T-helper 1 cell treated with Interleukin-12 subunit alpha and Interleukin-12 subunit beta and Interleukin-4 antibody, amounts not matched to agents 30 μg/mL and 1 μg/mL, for 36 hours (primary cell): ENCODE measurements around the gene GCH1.
A peak's percentile ranks its signal among the peaks of the same experiment; 100 is the strongest.

ENCODE experiments used
- H3K27ac Mint-ChIP-seq: one replicate; pipeline ENCODE4 v1.8.0; 2021; ENCODE audit warnings: mild to moderate bottlenecking, mixed read lengths
- H3K27me3 Mint-ChIP-seq: one replicate; pipeline ENCODE4 v1.8.0; 2021; ENCODE audit warnings: low read depth, mixed read lengths
- H3K36me3 Mint-ChIP-seq: one replicate; pipeline ENCODE4 v1.8.0; 2021; ENCODE audit warnings: low read depth, mixed read lengths
- H3K4me1 Mint-ChIP-seq: one replicate; pipeline ENCODE4 v1.8.0; 2021; ENCODE audit warnings: low read depth, mixed read lengths
- H3K4me3 Mint-ChIP-seq: one replicate; pipeline ENCODE4 v1.8.0; 2021; ENCODE audit warnings: mild to moderate bottlenecking, moderate library complexity, mixed read lengths
- H3K9me3 Mint-ChIP-seq: one replicate; pipeline ENCODE4 v1.8.0; 2021; ENCODE audit warnings: mixed read lengths

The GCH1 gene, protein sequence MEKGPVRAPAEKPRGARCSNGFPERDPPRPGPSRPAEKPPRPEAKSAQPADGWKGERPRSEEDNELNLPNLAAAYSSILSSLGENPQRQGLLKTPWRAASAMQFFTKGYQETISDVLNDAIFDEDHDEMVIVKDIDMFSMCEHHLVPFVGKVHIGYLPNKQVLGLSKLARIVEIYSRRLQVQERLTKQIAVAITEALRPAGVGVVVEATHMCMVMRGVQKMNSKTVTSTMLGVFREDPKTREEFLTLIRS

DNA sequence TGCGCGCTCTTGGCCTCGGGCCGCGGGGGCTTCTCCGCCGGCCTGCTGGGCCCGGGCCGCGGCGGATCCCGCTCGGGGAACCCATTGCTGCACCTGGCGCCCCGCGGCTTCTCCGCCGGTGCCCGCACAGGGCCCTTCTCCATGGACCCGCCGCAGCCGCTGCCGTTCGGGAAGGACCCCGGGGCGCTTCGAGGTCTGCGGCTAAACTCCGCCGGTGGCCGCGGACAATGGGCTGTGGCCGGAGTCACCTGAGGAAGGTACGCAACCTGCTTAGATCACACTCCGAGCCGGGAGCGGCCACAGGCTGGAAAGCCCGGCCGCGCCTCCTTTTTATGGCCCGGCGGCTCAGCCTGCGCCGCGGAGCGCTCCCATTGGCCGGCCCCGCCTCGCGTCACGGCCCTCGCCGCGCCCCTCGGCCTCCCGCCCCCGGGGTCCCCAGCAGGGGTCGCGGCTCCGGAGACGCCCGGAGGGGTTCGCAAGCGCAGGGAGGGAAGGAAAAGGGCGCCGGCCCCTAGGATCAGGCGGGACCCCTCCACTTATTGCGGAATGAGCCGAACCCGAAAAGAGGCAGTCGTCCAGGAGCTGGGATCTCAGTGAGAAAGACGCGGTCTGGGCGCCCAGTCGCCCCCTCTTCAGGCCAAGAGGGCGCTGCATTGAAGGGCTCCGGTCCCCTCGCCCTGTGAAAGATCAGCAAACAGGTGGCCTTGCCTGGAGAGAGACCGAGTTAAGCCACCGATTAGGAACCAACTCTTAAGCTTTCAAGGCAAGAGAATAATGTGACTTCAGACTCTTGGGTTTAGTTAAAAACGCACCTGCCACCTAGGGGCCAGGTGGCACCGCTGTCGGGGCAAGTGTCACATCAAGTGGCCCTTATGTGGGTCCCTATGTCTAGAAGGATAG, at the start of gene GCH1:
Gene GCH1, minus strand, starts transcription at position 306 of the 900 bp plus-strand sequence. Its CDS starts 163 bp downstream, at position 143.
- no peaks in the 10 kb centered on the region for H3K9me3 Mint-ChIP-seq
- H3K27me3 Mint-ChIP-seq = no peaks in the 10 kb centered on the region
- H3K4me3 Mint-ChIP-seq = peak within 1 kb of the TSS; percentile 87
- peaks cover 31% of the 10 kb centered on the region for H3K4me1 Mint-ChIP-seq
- peaks cover 8% of the 10 kb centered on the region for H3K36me3 Mint-ChIP-seq
- H3K27ac Mint-ChIP-seq = peak within 1 kb of the TSS; percentile 85

DNA sequence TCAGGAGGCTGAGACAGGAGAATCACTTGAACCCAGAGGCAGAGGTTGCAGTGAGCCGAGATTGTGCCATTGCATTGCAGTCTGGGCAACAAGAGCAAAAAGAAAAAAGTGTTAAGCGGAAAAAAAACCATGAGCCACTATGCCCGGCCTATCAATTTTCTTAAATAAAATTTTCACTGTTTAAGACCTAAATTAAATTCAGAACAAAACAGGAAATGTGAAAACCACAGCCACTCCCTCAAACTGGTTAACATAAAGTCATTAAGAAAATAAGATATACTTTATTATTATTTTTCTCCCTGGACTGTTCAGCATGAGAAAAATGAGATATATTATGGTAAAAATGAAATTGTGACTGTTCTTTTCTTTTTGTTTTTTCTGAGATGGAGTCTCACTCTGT, 44.6 kb upstream of the GCH1 start:
- no peaks in the 10 kb centered on the region for H3K9me3 Mint-ChIP-seq
- H3K27me3 Mint-ChIP-seq = no peaks in the 10 kb centered on the region
- H3K4me3 Mint-ChIP-seq = no peak overlapping the region
- H3K36me3 Mint-ChIP-seq = peaks cover 17% of the 10 kb centered on the region
- H3K27ac Mint-ChIP-seq = no peak overlapping the region
- H3K4me1 Mint-ChIP-seq = peaks cover 2% of the 10 kb centered on the region

DNA sequence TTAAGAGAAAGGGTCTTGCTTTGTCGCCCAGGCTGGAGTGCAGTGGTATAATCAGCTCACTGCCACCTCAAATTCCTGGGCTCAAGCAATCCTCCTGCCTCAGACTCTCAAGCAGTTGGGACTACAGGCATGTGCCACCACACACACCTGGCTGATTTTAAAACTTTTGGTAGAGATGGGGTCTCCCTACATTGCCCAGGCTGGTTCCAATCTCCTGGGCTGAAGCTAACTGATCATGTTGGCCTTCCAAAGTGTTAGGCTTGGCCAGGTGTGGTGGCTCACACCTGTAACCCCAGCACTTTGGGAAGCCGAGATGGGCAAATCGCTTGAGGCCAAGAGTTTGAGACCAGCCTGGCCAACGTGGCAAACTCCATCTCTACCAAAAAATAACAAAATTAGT, 43.9 kb upstream of the GCH1 start:
- H3K27me3 Mint-ChIP-seq = no peaks in the 10 kb centered on the region
- no peak overlapping the region for H3K4me3 Mint-ChIP-seq
- H3K4me1 Mint-ChIP-seq = peaks cover 2% of the 10 kb centered on the region
- H3K9me3 Mint-ChIP-seq = no peaks in the 10 kb centered on the region
- H3K36me3 Mint-ChIP-seq = peaks cover 17% of the 10 kb centered on the region
- H3K27ac Mint-ChIP-seq = no peak overlapping the region

DNA sequence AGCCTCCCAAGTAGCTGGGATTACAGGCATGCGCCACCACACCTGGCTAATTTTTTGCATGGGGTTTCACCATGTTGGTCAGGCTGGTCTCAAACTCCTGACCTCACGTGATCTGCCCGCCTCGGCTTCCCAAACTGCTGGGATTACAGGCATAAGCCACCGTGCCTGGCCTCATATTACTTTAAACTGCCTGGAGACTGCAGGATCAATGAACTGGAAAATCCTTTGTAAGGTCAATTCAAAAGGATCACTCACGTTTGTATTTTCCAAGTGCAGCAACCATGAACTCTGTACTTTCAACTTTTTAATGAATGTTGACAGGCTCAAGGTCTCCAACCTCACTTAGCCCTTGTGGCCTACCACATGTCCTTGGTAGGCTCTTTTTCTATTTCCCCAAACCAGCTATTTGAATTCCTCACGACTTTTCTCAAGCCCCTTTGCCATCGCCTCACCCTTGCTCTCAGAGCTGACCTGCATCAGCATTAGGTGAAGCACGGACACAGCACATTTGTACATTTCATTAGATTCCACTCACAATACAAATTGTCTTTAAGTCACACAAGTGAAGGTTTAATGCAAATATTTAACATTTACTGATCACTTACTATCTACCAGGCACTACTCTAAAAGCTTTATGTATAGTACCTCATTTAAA, 42.2 kb upstream of the GCH1 start:
- Mint-ChIP-seq H3K27ac (no peak overlapping the region), H3K4me3 (no peak overlapping the region), H3K4me1 (peaks cover 2% of the 10 kb centered on the region), H3K27me3 (no peaks in the 10 kb centered on the region), H3K9me3 (no peaks in the 10 kb centered on the region), H3K36me3 (peaks cover 15% of the 10 kb centered on the region)

DNA sequence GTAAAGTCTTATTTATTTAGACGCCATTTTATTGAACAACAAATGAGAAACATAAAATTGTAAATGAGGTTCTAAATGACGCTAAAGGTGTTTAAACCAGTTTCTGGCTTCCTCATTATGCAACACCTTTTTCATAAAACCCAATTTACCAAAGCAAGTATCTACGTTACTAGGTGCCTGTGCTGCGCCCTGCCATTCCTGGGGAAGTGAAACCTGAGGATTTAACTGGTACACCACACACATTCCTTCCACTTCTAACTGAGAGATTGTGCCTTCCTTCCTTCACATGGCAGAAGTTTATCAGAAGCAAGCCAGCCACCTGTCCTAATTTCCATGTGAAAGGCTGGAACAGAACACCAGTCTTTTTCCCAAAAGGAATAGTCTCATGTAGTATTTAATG, 40.3 kb upstream of the GCH1 start:
- no peaks in the 10 kb centered on the region for H3K9me3 Mint-ChIP-seq
- H3K4me1 Mint-ChIP-seq = peaks cover 2% of the 10 kb centered on the region
- no peak overlapping the region for H3K27ac Mint-ChIP-seq
- no peaks in the 10 kb centered on the region for H3K27me3 Mint-ChIP-seq
- H3K4me3 Mint-ChIP-seq = no peak overlapping the region
- H3K36me3 Mint-ChIP-seq = peaks cover 8% of the 10 kb centered on the region

DNA sequence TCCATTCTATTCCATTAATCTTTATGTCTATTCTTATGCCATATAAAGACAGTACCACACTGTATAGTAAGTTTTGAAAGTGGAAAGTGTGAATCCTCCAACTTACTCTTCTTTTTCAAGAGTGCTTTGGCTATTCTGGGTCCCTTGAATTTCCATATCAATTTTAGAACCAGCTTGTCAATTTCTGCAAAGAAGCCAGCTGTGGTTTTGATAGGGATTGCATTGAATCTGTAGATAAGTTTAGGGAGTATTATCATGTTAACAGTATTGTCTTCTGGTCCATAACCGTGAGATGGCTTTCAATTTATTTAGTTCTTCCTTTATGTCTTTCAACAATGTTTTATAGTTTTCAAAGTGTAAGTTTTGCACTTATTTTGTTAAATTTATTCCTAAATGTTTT, 34.2 kb upstream of the GCH1 start:
- no peak overlapping the region for H3K4me3 Mint-ChIP-seq
- H3K27ac Mint-ChIP-seq = no peak overlapping the region
- no peaks in the 10 kb centered on the region for H3K27me3 Mint-ChIP-seq
- H3K36me3 Mint-ChIP-seq = peaks cover 3% of the 10 kb centered on the region
- no peaks in the 10 kb centered on the region for H3K9me3 Mint-ChIP-seq
- no peaks in the 10 kb centered on the region for H3K4me1 Mint-ChIP-seq

DNA sequence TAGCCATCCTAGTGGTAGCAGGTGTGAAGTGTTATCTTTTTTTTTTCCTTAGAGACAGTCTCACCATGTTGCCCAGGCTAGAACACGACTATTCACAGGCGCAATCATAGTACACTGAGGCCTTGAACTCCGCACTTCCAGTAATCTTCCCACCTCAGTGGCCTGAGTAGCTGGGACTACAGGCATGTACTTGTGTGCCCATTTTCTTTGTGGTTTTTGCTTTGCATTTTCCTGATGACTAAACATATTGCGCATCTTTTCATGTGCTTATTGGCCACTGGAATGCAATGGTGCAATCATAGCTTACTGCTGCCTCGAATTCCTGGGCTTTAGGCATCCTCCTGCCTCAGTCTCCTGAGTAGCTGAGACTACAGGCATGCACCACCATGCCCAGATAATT, 33.3 kb upstream of the GCH1 start:
- no peaks in the 10 kb centered on the region for H3K9me3 Mint-ChIP-seq
- H3K4me1 Mint-ChIP-seq = peaks cover 1% of the 10 kb centered on the region
- peaks cover 4% of the 10 kb centered on the region for H3K36me3 Mint-ChIP-seq
- no peak overlapping the region for H3K27ac Mint-ChIP-seq
- no peaks in the 10 kb centered on the region for H3K27me3 Mint-ChIP-seq
- no peak overlapping the region for H3K4me3 Mint-ChIP-seq

DNA sequence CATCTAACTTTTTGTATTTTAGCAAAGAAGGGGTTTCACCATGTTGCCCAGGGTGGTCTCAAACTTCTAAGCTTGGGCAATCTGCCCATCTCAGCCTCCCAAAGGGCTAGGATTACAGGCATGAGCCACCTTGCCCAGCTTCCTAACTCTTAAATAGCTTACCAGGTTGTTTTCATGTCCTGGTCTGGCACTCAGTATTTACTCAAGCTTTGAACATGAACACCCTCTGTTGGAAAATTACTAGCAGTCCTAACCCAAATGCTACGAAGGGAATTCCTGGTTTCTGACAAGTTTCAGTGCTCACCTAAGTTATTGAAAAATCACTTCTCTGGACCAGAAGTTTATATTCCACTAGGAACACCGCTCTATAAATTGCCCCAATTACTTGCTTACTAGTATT, 32.5 kb upstream of the GCH1 start:
- no peaks in the 10 kb centered on the region for H3K27me3 Mint-ChIP-seq
- peaks cover 2% of the 10 kb centered on the region for H3K4me1 Mint-ChIP-seq
- peaks cover 5% of the 10 kb centered on the region for H3K36me3 Mint-ChIP-seq
- no peak overlapping the region for H3K4me3 Mint-ChIP-seq
- no peaks in the 10 kb centered on the region for H3K9me3 Mint-ChIP-seq
- no peak overlapping the region for H3K27ac Mint-ChIP-seq

DNA sequence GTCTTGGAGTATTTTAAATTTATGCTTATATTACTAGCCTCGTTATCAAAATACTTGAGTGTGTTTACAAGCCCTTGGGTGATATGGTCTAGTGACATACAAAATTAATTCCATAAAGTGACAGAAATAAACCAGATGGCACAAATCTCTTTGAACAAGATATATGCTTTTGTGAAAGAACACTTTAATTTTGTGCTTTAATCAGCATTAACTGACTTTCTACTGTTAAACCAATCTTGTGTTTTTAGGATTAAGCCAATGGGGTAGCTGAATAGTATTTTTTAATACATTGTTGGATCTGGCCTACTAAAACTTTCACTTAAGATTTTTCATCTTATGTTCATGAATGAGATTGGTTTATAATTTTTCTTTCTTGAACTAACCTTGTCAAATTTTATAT, 30.4 kb upstream of the GCH1 start:
- Mint-ChIP-seq H3K27ac (no peak overlapping the region), H3K9me3 (no peaks in the 10 kb centered on the region)

DNA sequence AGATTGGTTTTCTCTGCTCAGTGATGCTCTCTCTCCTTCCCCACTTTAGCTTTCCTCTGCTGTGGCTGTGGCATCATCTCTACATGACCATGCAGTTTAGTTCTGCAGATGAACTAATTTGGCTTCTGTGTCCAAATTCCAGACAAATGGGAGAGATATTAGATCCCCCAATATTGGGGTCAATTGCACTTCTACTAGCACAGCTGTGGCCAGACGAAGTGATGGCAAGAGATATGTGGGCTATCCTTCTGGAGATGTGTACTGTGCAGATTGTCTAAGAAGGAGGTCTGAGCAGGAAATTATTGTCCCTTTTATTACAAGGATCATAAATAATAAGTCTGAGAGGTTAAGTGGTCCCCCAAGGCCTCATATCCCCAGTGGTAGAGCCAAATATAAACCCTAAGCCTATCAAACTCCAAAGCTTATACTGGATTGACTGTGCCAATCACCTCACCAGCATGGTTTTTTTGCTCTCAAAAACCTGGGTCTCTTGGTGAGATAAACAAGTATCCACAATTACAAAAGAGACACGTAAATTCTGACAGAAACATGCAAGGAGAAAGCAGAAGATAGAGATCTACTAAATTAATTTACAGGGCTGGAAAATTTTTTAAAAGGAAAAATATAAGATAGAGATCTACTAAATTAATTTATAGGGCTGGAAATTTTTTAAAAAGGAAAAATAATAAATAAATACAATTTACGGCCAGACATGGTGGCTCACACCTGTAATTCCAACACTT, 29.1 kb upstream of the GCH1 start:
- H3K9me3 Mint-ChIP-seq = no peaks in the 10 kb centered on the region
- H3K36me3 Mint-ChIP-seq = peaks cover 6% of the 10 kb centered on the region
- no peaks in the 10 kb centered on the region for H3K27me3 Mint-ChIP-seq
- no peak overlapping the region for H3K27ac Mint-ChIP-seq
- H3K4me3 Mint-ChIP-seq = no peak overlapping the region
- H3K4me1 Mint-ChIP-seq = peaks cover 8% of the 10 kb centered on the region

More for the DNA sequence above, 30.4 kb upstream of the GCH1 start:
- H3K27me3 Mint-ChIP-seq = no peaks in the 10 kb centered on the region
- peaks cover 4% of the 10 kb centered on the region for H3K4me1 Mint-ChIP-seq
- no peak overlapping the region for H3K4me3 Mint-ChIP-seq
- peaks cover 4% of the 10 kb centered on the region for H3K36me3 Mint-ChIP-seq

DNA sequence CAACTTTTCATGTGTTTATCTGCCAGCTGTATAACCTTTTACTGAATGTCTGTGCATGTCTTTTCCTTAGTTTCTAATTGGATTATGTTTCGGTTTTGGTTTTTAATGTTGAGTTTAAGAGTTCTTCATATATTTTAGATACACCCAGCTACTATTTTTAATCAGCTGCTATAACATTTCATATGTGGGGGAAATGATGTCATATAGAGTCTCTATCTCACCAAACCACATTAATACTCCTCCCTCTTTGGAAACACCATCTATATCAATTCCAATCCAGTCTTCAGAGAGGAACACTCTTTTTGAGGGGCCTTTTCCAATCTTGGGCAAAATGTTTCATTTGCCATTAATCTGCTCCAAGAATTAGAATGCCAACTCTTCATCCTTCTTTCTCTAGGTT, 28.5 kb upstream of the GCH1 start:
- no peak overlapping the region for H3K4me3 Mint-ChIP-seq
- no peaks in the 10 kb centered on the region for H3K9me3 Mint-ChIP-seq
- H3K4me1 Mint-ChIP-seq = peaks cover 8% of the 10 kb centered on the region
- H3K36me3 Mint-ChIP-seq = peaks cover 6% of the 10 kb centered on the region
- no peaks in the 10 kb centered on the region for H3K27me3 Mint-ChIP-seq
- H3K27ac Mint-ChIP-seq = no peak overlapping the region

DNA sequence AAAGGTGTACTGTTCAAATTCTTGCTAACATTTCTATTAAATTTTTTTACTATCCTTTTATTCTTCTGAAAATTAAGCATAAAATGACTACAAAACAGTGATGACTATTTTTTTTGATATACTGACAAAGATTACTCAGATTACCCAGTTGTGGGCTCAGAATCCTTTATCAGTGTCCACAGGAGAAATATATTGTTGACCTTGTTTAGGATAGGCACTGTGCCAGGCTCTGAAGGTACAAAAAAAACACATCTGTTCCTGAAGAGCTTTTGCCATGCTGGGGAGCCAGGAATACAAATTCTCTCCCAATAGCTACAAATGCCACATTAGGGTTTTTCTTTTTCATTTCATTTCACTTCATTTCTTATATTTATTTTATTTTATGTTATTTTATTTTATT, 26.9 kb upstream of the GCH1 start:
- Mint-ChIP-seq H3K27me3 (no peaks in the 10 kb centered on the region), H3K9me3 (no peaks in the 10 kb centered on the region), H3K4me3 (no peak overlapping the region), H3K27ac (no peak overlapping the region), H3K36me3 (peaks cover 6% of the 10 kb centered on the region), H3K4me1 (peaks cover 8% of the 10 kb centered on the region)

DNA sequence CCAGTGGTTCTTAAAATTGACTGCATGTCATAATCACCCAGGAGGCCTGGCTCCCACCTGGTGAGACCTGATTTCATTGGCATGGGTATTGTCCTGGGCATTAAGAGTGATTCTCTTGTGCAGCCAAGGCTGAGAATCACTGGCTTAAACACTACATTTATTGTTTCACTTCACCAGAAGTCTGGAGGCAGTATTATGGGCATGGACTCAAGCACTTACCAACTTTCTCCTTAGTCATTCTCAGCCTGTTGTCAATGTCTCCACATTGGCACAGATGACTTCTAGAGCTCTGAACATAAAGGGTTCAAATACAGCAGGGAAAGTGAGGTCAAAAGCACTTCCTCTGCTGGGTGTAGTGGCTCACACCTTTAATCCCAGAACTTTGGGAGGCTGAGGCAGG, 25.6 kb upstream of the GCH1 start:
- Mint-ChIP-seq H3K4me3 (no peak overlapping the region), H3K9me3 (no peaks in the 10 kb centered on the region), H3K4me1 (peaks cover 8% of the 10 kb centered on the region), H3K27ac (no peak overlapping the region), H3K27me3 (no peaks in the 10 kb centered on the region), H3K36me3 (peaks cover 5% of the 10 kb centered on the region)

DNA sequence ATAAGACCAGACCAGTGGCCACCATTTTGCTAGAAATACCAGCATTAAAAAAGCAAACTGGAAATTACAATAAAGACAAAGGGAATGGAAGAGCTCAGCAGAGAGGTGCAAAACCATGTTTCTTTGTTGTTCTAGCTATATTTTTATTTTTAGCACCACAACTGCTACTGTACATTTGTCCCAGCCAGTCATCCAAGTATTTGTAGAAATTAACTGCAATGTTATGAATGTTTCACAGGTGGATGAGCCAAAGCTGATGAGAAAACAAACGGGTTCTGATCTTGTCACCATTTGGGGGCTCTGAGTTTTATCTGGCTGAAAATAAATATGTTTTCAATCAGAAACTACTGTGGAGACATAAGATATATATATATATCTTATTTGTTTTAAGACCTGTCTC, 24.9 kb upstream of the GCH1 start:
- Mint-ChIP-seq H3K9me3 (no peaks in the 10 kb centered on the region), H3K36me3 (peaks cover 5% of the 10 kb centered on the region), H3K27me3 (no peaks in the 10 kb centered on the region), H3K27ac (no peak overlapping the region), H3K4me1 (peaks cover 9% of the 10 kb centered on the region), H3K4me3 (no peak overlapping the region)
